Fibroblast of skin of right biceps (primary cell): ENCODE measurements around the gene IRF8.
A peak's percentile ranks its signal among the peaks of the same experiment; 100 is the strongest.

Experiments used
- DNase-seq: peaks from one replicate; pipeline ENCODE4 v3.0.0-alpha.2; 2013

The IRF8 gene

DNA sequence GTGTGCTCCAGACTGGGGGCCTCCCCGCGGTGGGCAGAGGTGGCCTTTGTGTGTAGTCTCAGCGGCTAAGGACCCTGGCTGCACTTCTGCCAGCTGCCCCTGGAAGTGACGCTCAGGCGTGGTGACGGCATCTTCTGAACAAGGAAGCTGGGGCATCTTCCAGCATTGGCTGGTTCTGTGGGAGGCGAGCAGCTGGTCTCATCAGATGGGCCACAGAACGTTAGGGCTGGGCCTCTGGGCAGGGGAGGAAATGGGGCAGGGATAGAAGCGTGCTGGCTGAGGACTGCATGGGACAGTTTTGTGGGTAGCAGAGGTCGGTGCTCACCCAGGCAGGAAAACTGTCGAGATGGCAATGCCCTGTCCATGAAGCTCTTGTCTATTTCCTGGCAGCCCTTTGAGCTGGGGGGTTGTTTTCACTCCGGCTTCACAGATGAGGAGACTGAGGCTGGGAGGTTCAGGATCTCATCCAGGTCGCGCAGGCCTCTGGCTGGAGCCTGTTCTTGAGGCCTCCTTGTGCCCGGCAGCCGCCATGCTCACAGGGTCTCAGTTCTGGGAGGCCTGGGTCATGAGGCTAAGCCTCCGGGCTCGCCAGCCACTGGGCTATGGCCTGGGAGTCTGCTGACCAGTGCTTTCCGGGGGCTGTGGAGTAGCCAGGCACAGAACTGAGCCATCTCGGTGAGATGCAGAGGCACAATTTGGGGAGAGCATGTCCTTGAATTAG is 16.3 kb downstream of the IRF8 start:
- no peak for DNase-seq

DNA sequence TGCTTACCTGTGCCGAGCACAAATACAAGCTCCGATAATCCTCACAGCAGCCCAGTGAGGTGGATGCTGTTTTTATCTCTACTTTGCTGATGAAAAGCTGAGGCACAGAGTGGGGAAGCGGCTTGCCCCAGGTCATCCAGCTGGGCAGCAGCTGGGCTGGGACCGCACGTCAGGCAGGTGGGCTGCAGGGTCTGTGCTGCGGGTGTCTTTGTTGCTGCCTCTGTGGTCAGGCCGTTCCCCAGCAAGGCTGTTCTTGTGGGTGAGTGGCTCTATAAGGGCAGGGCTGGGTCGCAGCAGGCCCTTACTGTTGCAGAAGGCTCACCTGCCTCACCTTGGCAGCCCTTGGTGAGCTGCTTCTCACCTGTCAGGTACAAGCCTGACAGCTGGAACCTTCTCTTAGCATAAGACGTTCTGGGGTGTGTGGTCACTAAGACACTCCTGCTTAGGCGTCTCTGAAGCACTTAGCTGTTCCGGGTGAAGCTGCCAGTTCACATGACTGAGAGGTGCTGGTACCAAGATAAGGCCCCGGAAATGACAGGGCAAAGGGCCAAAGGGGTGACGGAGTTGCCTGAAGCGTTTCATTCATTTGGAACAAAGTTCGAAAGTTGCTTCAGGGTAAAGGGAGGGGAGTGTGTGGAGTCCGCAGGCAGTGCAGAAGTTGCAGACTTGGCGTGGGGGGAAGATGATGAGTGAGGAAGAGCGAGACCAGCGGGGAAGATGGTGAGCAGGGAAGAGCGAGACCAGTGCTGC is 17.4 kb downstream of the IRF8 start:
- no peak for DNase-seq

- no peak for DNase-seq
These were observed 18.1 kb downstream of the IRF8 start for GRCh38 chr16:85917012-85917411.

DNA sequence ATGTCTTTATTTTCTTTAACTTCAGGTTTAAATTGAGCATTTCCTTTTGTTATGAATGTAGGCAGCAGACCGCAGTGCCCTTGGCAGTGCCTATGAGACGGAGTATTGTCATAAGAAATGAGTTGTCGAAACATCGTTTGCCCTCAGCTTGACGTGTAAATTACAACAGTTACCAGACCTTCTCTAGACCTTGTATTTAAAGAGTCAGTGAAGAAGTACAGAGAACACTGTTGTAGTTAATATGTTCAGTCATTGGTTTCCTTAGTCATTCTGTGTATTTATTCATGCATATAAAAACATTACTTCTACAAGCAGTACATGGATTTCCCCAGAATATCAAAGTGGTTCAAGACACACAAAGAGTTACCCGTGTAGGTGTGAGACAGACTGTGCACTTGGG is 19.0 kb downstream of the IRF8 start:
- no peak for DNase-seq

GRCh38 chr16:85918436-85918835 is 19.5 kb downstream of the IRF8 start:
- no peak for DNase-seq

- DNase-seq: no peak
These were observed 20.6 kb downstream of the IRF8 start for GRCh38 chr16:85919271-85920267.

DNA sequence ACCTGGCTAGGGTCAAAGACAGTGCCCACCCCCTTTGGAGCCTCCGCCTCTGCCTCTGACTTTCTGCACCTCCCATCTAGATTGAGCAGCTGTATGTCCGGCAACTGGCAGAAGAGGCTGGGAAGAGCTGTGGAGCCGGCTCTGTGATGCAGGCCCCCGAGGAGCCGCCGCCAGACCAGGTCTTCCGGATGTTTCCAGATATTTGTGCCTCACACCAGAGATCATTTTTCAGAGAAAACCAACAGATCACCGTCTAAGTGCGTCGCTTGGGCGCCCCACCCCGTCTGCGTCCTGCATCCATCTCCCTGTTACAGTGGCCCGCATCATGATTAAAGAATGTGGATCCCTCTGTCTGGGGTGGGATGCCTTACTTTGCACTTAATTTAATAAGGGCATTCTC is 22.1 kb downstream of the IRF8 start:
- DNase-seq: no peak

GRCh38 chr16:85923153-85924021 is 24.4 kb downstream of the IRF8 start:
- no peak for DNase-seq

DNA sequence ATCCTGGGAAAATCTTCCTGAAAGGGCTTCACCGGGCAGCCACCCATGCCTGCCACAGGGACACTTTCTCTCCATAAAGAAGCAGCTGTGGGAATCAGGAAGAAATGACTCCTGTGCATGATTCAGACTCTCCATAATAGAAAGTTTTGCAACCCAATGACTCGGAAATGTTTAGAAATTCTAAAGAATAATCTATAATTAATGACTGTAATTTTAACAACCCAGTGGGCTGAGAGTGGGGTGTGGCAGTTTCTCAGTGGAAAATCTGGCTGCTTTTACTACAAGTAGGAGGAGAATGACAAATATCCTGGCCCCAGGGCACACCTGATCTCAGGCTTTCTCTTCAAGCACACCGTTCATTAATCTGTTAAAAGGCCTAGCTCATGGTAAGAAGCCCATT is 25.7 kb downstream of the IRF8 start:
- DNase-seq: no peak

- DNase-seq: no peak
These were observed 27.4 kb downstream of the IRF8 start for GRCh38 chr16:85926370-85926769.

GRCh38 chr16:85927371-85927770 is 28.4 kb downstream of the IRF8 start:
- DNase-seq: no peak

- DNase-seq: no peak
These were observed 29.0 kb downstream of the IRF8 start for GRCh38 chr16:85927959-85928358.

DNA sequence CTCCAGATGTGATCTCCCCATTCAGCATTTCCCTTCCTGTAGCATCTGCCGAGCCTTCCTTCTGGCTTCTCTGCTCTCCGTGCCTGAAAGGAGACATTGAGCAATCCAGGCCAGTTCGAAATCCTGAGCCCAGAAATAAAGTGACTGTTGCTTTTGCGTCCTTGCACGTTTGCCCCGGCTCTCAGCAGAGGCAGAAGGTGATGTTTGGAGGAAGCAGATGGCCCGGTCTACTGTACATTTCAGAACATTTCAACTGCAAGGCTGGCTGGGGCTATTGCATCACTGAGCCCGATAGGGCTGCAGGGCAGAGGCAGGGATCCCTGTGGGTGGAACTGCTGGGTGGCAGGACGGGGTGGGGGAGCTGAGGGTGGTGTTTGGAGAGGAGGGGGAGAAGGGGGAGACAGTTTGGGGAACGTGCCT is 29.4 kb downstream of the IRF8 start:
- no peak for DNase-seq

GRCh38 chr16:85929259-85929721 is 30.3 kb downstream of the IRF8 start:
- no peak for DNase-seq

DNA sequence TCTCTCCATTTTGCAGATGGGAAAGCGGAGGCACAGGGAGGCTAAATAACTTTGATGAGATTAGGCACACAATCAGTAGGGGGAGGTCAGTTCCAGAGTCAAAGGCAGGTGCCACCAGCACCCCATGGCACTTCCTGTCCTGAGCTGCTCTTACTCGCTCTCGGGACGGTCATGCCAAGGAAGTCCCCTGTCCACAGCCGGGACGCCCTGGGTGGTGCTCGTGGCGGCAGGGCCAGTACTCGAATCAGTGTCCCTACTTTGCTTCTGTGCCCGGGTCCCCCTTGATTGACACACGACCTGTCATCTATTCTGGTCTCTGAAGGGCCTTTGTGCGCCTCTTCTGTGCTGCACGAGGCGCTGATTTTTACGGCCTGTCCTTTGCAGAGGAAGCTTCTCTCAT is 31.3 kb downstream of the IRF8 start:
- no peak for DNase-seq

DNA sequence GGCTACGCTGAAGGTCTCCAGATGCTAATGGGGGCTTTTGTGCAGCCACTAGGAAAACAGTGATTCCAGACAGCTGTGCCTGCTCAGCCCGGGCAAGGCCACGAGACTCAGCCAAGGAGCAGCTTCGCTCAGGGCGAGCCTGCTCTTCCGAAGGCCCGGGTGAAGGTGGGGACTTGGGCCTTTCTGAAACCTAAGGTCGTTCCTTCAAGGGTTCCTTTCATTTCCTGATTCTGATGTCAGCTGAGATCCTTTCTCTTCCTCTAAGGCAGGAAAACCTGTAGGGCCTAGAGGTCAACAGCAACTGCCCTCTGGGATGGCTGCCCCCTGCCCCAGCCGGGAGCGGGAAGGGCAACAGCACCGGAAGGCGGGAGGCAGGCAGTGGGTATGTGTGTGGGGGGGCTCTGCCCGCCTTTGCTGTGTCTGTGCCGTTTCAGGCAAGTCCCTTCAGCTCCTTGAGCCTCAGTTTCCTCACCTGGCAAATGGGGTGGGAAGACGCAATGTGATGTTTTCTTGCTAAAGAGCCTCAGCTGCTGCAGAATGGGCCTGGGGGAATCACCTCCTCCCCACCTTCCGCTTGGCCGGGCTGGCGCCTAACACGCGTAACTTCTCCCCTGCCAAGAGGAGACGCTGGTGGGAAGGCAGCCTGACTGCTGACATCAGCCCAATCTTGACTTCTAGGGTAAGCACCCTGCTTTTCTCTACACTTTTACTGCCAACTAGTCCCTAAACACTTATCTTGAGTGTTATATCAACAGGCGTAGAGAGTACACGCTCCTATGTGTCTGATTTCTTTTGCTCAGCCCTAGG is 32.8 kb downstream of the IRF8 start:
- DNase-seq: no peak

DNA sequence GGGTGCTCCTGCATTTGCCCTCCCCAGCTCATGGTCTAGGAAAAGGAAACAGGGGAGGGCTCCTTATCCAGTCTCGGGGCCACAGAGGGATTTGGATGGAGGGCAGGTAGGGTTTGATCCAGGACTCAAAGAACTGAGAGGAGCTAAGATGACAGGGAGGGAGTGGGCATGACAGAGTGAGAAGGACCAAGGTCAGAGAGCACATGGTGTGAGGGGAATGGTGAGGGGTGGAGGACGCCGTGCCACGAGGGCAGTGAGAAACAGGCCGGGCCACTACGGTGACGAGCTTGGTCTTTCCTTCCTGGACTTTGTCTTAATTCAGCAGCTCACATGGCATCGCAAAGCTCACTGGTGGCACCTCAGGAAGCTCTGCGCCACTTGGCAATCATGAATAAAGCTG is 35.2 kb downstream of the IRF8 start:
- no peak for DNase-seq

GRCh38 chr16:85935391-85935973 is 36.5 kb downstream of the IRF8 start:
- DNase-seq: no peak

DNA sequence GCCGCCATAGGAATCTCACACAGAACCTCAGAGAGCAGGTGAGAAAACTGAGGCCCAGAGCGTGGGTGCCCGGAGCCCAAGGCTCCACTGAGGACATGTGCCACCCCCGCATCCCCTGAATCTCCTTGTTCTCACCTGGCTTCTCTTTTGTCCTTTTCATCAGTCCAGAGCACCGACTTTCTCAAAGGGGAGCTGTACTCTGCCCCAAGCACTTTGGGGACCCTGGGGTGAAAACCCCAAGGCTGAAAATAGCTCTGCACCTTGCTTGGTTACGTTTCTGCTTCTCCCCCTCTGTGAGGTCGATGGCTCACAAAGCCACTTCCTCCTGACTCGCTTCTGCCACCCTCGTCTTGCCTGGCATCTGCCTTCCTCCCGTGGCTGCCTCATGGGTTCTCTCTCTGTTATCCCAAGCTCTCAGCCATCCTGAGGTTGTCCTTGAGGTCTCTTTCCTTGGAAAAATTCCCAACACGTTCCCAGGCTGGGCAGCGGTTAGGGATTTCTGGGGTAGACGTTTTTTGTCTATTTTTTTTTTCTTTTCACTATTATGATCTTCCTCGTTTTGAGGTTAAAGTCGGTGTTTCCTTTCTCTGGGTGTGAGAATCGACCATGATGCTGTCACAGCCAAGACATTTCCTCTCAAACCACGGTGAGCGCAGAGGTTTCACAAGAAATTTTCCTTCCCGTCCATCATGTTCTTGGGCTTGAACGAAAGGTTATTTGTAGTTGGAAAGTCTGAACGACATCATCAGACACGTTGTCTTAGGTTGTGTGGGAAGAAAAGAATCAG is 37.2 kb downstream of the IRF8 start:
- DNase-seq: peak; percentile 9

- no peak for DNase-seq
These were observed 37.9 kb downstream of the IRF8 start for GRCh38 chr16:85936816-85937215.
